OCI-LY1 (cell line): ENCODE results near the gene PFN2.
A peak's percentile ranks its signal among the peaks of the same experiment; 100 is the strongest.

ENCODE experiments used
- H2AFZ ChIP-seq: fragments of 200-600 bp; sonication (generic), shearing (Covaris generic); 2 replicates; pipeline ENCODE4 v1.6.0; 2014; ENCODE audit warnings: antibody characterized with exemption, mild to moderate bottlenecking, low read length
- H3F3A ChIP-seq: fragments of 200-600 bp; sonication (generic), shearing (Covaris generic); 2 replicates; pipeline ENCODE4 v1.6.0; 2014; ENCODE audit warnings: mild to moderate bottlenecking, antibody characterized with exemption, low read length, moderate library complexity; ENCODE audit not compliant: insufficient read depth
- H3K27ac ChIP-seq: fragments of 200-600 bp; sonication (generic); 2 replicates; pipeline ENCODE4 v1.5.1; 2014; ENCODE audit warnings: low read length, mixed run types, mild to moderate bottlenecking, low read depth; ENCODE audit not compliant: poor library complexity, severe bottlenecking
- H3K27me3 ChIP-seq: fragments of 200-600 bp; sonication (generic); 2 replicates; pipeline ENCODE4 v1.6.0; 2014; ENCODE audit warnings: antibody characterized with exemption, mild to moderate bottlenecking, low read length, moderate library complexity; ENCODE audit not compliant: insufficient read depth
- H3K36me3 ChIP-seq: fragments of 200-600 bp; sonication (generic); 2 replicates; pipeline ENCODE4 v1.6.1; 2014; ENCODE audit warnings: mild to moderate bottlenecking, antibody characterized with exemption, low read length, moderate library complexity, mixed read lengths; ENCODE audit not compliant: insufficient read depth
- H3K4me1 ChIP-seq: fragments of 200-600 bp; sonication (generic); 2 replicates; pipeline ENCODE4 v1.5.1; 2014; ENCODE audit warnings: mild to moderate bottlenecking, low read length, moderate library complexity; ENCODE audit not compliant: insufficient read depth, severe bottlenecking
- H3K4me2 ChIP-seq: fragments of 200-600 bp; sonication (generic), shearing (Covaris generic); 2 replicates; pipeline ENCODE4 v1.6.1; 2014; ENCODE audit warnings: low read length
- H3K4me3 ChIP-seq: fragments of 200-600 bp; sonication (generic); 2 replicates; pipeline ENCODE4 v1.5.1; 2014; ENCODE audit warnings: low read length, low read depth, mild to moderate bottlenecking, mixed read lengths; ENCODE audit not compliant: poor library complexity, severe bottlenecking
- H3K79me2 ChIP-seq: fragments of 200-600 bp; shearing (Covaris generic); 2 replicates; pipeline ENCODE4 v1.6.1; 2016; ENCODE audit warnings: mixed run types, low read length, mixed read lengths; ENCODE audit not compliant: insufficient read depth
- H3K9ac ChIP-seq: fragments of 200-600 bp; sonication (generic), shearing (Covaris generic); 2 replicates; pipeline ENCODE4 v1.6.1; 2014; ENCODE audit warnings: mild to moderate bottlenecking, low read length, mixed read lengths
- H3K9me2 ChIP-seq: fragments of 200-600 bp; sonication (generic), shearing (Covaris generic); 2 replicates; pipeline ENCODE4 v1.6.1; 2014; ENCODE audit warnings: low read depth, mild to moderate bottlenecking, low read length, mixed read lengths
- H3K9me3 ChIP-seq: fragments of 200-600 bp; shearing (Covaris generic); 2 replicates; pipeline ENCODE4 v1.6.1; 2014; ENCODE audit warnings: low read length, mixed read lengths
- H4K20me1 ChIP-seq: fragments of 200-600 bp; sonication (generic), shearing (Covaris generic); 2 replicates; pipeline ENCODE4 v1.6.0; 2016; ENCODE audit warnings: mild to moderate bottlenecking, low read length; ENCODE audit not compliant: insufficient read depth
- EZH2 ChIP-seq: fragments of 200-600 bp; sonication (generic), shearing (Covaris generic); IDR thresholded peaks from 2 replicates; pipeline ENCODE4 v1.8.0; 2017; ENCODE audit warnings: borderline replicate concordance, mixed run types, mild to moderate bottlenecking, antibody characterized with exemption, low read length, moderate library complexity, mixed read lengths
- TF ChIP-seq, protein P1 (sequence below): fragments of 200-600 bp; sonication (generic), shearing (Covaris generic); IDR thresholded peaks from 2 replicates; pipeline ENCODE4 v1.5.1; 2017; ENCODE audit warnings: mild to moderate bottlenecking, antibody characterized with exemption, low read length, moderate library complexity, mixed read lengths

PFN2 gene, protein sequence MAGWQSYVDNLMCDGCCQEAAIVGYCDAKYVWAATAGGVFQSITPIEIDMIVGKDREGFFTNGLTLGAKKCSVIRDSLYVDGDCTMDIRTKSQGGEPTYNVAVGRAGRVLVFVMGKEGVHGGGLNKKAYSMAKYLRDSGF

DNA sequence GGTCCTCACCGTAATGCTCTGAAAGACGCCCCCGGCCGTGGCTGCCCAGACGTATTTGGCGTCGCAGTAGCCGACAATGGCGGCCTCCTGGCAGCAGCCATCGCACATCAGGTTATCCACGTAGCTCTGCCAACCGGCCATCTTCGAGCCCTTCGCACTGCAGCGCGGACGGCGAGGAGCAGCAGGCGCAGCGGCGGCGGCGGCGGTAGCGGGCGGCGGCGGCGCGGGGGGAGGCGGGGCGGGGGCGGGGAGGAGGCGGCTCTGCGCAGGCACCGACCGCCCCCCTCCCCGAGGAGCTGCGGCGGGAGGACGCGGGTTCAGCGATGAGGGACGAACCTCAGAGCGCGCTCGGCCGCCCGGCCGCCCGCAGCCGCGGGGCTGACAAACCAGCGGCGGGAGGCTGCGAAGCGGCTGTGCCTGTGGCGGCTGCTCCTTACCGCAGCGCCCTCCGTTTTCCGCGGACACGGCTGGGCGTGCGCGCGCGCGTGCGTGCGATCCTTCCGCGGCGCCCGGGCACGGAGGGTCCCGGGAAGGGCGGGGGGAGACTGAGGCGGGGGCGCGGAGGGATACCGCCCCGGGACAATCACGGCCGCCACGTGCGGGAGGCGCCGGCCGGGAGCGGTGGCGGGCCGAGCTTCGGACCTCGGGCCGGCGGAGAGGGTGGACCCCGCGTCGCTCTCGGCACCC, at the start of gene PFN2:
Gene PFN2 (minus strand): TSS at position 180 of the 687 bp plus-strand sequence. CDS start 39 bp downstream, at position 141.
- Histone ChIP-seq H3K9ac (peak within 1 kb of the TSS; percentile 85), H3K27ac (no peak within 1 kb of the TSS), H3K4me1 (peaks cover 32% of the 10 kb centered on the region), H3K4me2 (peak within 1 kb of the TSS; percentile 73), H4K20me1 (no peaks in the 10 kb centered on the region), H3K9me3 (no peaks in the 10 kb centered on the region), H3K27me3 (no peaks in the 10 kb centered on the region), H2AFZ (peak within 1 kb of the TSS; percentile 10; the same call in 1 of the 2 replicates), H3K4me3 (peak within 1 kb of the TSS; percentile 91), H3K36me3 (peaks cover 6% of the 10 kb centered on the region; the same call in 1 of the 2 replicates), H3K9me2 (no peaks in the 10 kb centered on the region), H3K79me2 (no peaks in the 10 kb centered on the region), H3F3A (no peaks in the 10 kb centered on the region)
- TF ChIP-seq, protein P1, sequence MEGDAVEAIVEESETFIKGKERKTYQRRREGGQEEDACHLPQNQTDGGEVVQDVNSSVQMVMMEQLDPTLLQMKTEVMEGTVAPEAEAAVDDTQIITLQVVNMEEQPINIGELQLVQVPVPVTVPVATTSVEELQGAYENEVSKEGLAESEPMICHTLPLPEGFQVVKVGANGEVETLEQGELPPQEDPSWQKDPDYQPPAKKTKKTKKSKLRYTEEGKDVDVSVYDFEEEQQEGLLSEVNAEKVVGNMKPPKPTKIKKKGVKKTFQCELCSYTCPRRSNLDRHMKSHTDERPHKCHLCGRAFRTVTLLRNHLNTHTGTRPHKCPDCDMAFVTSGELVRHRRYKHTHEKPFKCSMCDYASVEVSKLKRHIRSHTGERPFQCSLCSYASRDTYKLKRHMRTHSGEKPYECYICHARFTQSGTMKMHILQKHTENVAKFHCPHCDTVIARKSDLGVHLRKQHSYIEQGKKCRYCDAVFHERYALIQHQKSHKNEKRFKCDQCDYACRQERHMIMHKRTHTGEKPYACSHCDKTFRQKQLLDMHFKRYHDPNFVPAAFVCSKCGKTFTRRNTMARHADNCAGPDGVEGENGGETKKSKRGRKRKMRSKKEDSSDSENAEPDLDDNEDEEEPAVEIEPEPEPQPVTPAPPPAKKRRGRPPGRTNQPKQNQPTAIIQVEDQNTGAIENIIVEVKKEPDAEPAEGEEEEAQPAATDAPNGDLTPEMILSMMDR = no peak
- no peak for TF ChIP-seq EZH2

DNA sequence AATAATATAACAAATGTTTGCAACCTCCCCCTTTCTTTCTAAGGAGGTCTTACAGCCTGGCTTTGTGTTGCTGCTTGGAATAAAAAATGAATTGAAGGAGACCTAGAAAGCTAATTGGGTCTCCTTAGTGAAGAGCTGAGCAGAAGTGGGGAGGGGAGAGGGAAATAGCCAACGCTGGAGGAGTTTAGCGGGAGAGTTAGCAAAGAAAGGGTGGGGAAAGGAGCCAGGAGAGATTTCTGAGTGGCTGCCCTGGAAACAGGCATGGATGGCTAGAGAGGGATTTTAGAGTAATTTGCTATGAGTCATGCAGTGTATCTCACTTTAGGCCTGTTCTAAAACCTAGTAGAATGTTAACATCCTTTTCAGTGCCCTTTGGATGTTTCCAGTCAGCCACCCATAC, 45.2 kb upstream of the PFN2 start:
- Histone ChIP-seq H2AFZ (no peak overlapping the region), H3K36me3 (no peaks in the 10 kb centered on the region), H3K4me2 (no peak overlapping the region), H3K9ac (no peak overlapping the region), H3F3A (no peaks in the 10 kb centered on the region), H3K9me2 (no peaks in the 10 kb centered on the region), H3K27ac (no peak overlapping the region), H3K4me1 (no peaks in the 10 kb centered on the region), H3K27me3 (peaks cover 6% of the 10 kb centered on the region; the same call in 1 of the 2 replicates), H3K9me3 (no peaks in the 10 kb centered on the region), H3K4me3 (no peak overlapping the region), H4K20me1 (no peaks in the 10 kb centered on the region), H3K79me2 (no peaks in the 10 kb centered on the region)
- no peak for TF ChIP-seq EZH2
- TF ChIP-seq, protein P1 = no peak

DNA sequence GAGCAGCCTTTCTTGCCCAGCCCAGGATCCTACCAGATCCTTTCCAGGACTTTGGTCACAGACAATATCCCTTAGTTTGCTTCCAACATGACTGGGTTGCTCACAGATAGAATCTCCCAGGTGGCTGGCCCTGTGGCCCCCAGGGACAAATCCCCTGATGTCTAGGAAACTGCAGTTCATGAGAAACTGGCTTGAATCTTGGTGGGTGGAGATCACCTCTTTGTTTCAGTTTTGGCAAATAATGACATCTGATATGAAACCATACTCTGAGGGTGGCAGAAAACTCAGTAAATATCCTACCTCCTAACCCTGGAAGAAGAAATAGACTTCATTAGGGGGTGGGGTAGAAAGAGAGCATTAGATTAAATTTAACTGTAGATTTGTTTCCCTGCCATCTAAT, 44.1 kb upstream of the PFN2 start:
- TF ChIP-seq EZH2 = no peak
- TF ChIP-seq, protein P1 = no peak
- H3K4me2 ChIP-seq = no peak overlapping the region

More for the DNA sequence above, 44.1 kb upstream of the PFN2 start:
- no peak overlapping the region for H3K9ac ChIP-seq
- no peaks in the 10 kb centered on the region for H3K9me3 ChIP-seq
- H4K20me1 ChIP-seq = no peaks in the 10 kb centered on the region
- no peak overlapping the region for H3K27ac ChIP-seq
- H3K27me3 ChIP-seq = peaks cover 6% of the 10 kb centered on the region; the same call in 1 of the 2 replicates
- H3K4me3 ChIP-seq = no peak overlapping the region
- H3K4me1 ChIP-seq = no peaks in the 10 kb centered on the region
- H3K36me3 ChIP-seq = no peaks in the 10 kb centered on the region
- H2AFZ ChIP-seq = no peak overlapping the region
- H3F3A ChIP-seq = no peaks in the 10 kb centered on the region
- no peaks in the 10 kb centered on the region for H3K79me2 ChIP-seq
- no peaks in the 10 kb centered on the region for H3K9me2 ChIP-seq
